Erythroblast (primary cell): Measurements from ENCODE around the gene LTBP1.

ENCODE experiments used
- GATA1 ChIP-seq: IDR thresholded peaks from 2 replicates; pipeline ENCODE4 v1.6.1; 2011; ENCODE audit warnings: low read depth, mild to moderate bottlenecking, control low read depth, low read length, moderate library complexity
- POLR2A ChIP-seq: IDR thresholded peaks from 2 replicates; pipeline ENCODE4 v1.6.1; 2011; ENCODE audit warnings: mild to moderate bottlenecking, low read length

- no peak for TF ChIP-seq POLR2A
- TF ChIP-seq GATA1, result no peak
Observed at GRCh38 chr2:32958821-32959220, 12.1 kb downstream of the LTBP1 start.
